Thymus (tissue), 11 donors: ENCODE data around the gene TMEM181. TPM values are rescaled to one million over a fixed set of nuclear protein-coding genes. Genes with fewer than 3 reads are reported as not detected.
"Not testable (repeated sequence)": the region's sequence is repeated elsewhere in the genome, so short reads cannot be mapped to it uniquely, and the experiment has no call there.

Experiments used
- DNase-seq, 9 donors: peaks; one replicate each; pipeline ENCODE4 v3.0.0-alpha.2; 2013; ENCODE audit warnings: low spot score in 9 of 9, low read depth in 6 of 9, missing footprints in 1 of 9
- H3K27ac ChIP-seq, 2 donors: one replicate each; pipeline ENCODE4 v1.5.1; 2013; ENCODE audit warnings: control low read depth in 1 of 2, low read depth in 1 of 2, low read length in 1 of 2, mild to moderate bottlenecking in 1 of 2, moderate library complexity in 1 of 2
- H3K27me3 ChIP-seq, 2 donors: one replicate each; pipeline ENCODE4 v1.5.1; 2013; ENCODE audit warnings: low read length in 1 of 2; ENCODE audit not compliant: control insufficient read depth in 2 of 2, insufficient read depth in 1 of 2
- H3K36me3 ChIP-seq, 2 donors: one replicate each; pipeline ENCODE4 v1.5.1; 2013; ENCODE audit warnings: low read length in 1 of 2, mild to moderate bottlenecking in 1 of 2, moderate library complexity in 1 of 2; ENCODE audit not compliant: control insufficient read depth in 2 of 2, insufficient read depth in 2 of 2
- H3K4me1 ChIP-seq, 2 donors: one replicate each; pipeline ENCODE4 v1.5.1; 2013; ENCODE audit warnings: low read length in 2 of 2; ENCODE audit not compliant: control insufficient read depth in 2 of 2, insufficient read depth in 2 of 2
- H3K4me3 ChIP-seq, 2 donors: one replicate each; pipeline ENCODE4 v1.5.1; 2013; ENCODE audit warnings: low read length in 2 of 2, control low read depth in 1 of 2, mild to moderate bottlenecking in 1 of 2
- H3K9me3 ChIP-seq, 2 donors: one replicate each; pipeline ENCODE4 v1.5.1; 2013; ENCODE audit warnings: low read length in 1 of 2, mild to moderate bottlenecking in 1 of 2; ENCODE audit not compliant: control insufficient read depth in 2 of 2, insufficient read depth in 1 of 2
- whole genome bisulfite sequencing: extraction: QIAGEN DNeasy Blood & Tissue Kit; methylation state at CpG from one replicate; pipeline ENCODE4 v1.1.7; 2013; 5-methylcytosine and 5-hydroxymethylcytosine counted together
- polyA plus RNA-seq: library from polyadenylated mRNA; stranded (reverse); fragments of 200-250 nt; gene quantifications from one replicate; pipeline ENCODE4 v1.2.3, GENCODE V29; 2013
- total RNA-seq: library from RNA; stranded (reverse); fragments of 120-200 nt; gene quantifications from one replicate; pipeline ENCODE4 v1.2.4, GENCODE V29; 2013
- donor health status: healthy.

The TMEM181 gene
- total and polyA plus RNA-seq, 2 donors = 8.6 to 21.0 TPM

- peak in 8 of 9 donors; percentile 65 to 91 (median 80) for DNase-seq
- Histone ChIP-seq H3K4me1 (peaks cover 21 to 37% of the 10 kb centered on the region in 2 donors), H3K27ac (peak within 1 kb of the TSS; percentile 77 to 86), H3K36me3 (peaks cover 13 to 17% of the 10 kb centered on the region in 2 donors), H3K27me3 (peaks cover 0 to 3% of the 10 kb centered on the region in 2 donors), H3K9me3 (no peaks in the 10 kb centered on the region), H3K4me3 (peak within 1 kb of the TSS; percentile 82 to 90)
- under 1% methylated on average over 81 of the region's 81 CpGs for WGBS
Measured at GRCh38 chr6:158644231-158645063, 84.6 kb downstream of the TMEM181 start, which contains the start of gene DYNLT1. Gene DYNLT1 (minus strand): TSS chr6:158644743. CDS start chr6:158644708, 35 bp downstream.

- WGBS = 39% methylated on average over 21 of the region's 21 CpGs
- peaks cover 26 to 42% of the 10 kb centered on the region in 2 donors for H3K4me1 ChIP-seq
- peak overlapping the region; percentile 82 to 90 for H3K4me3 ChIP-seq
- DNase-seq = no peak
- peaks cover 0 to 3% of the 10 kb centered on the region in 2 donors for H3K27me3 ChIP-seq
- H3K27ac ChIP-seq = peak overlapping the region in 1 of 2 donors; percentile 71
- H3K36me3 ChIP-seq = peaks cover 7 to 8% of the 10 kb centered on the region in 2 donors
- no peaks in the 10 kb centered on the region for H3K9me3 ChIP-seq
Measured at GRCh38 chr6:158645064-158646022, 85.5 kb downstream of the TMEM181 start.

- WGBS = 90% methylated on average over 10 of the region's 10 CpGs
- Histone ChIP-seq H3K9me3 (no peaks in the 10 kb centered on the region), H3K4me3 (no peak overlapping the region), H3K4me1 (peaks cover 26 to 44% of the 10 kb centered on the region in 2 donors), H3K36me3 (peaks cover 4% of the 10 kb centered on the region in 2 donors), H3K27me3 (peaks cover 0 to 3% of the 10 kb centered on the region in 2 donors), H3K27ac (no peak overlapping the region)
- DNase-seq = no peak
Measured at GRCh38 chr6:158646023-158646910, 86.4 kb downstream of the TMEM181 start.

GRCh38 chr6:158647501-158647900 is 87.6 kb downstream of the TMEM181 start:
- DNase-seq = no peak
- no peak overlapping the region for H3K27ac ChIP-seq
- no peaks in the 10 kb centered on the region for H3K36me3 ChIP-seq
- 93% methylated on average over 4 of the region's 4 CpGs for WGBS
- no peaks in the 10 kb centered on the region for H3K9me3 ChIP-seq
- H3K4me3 ChIP-seq = no peak overlapping the region
- H3K4me1 ChIP-seq = peaks cover 20 to 39% of the 10 kb centered on the region in 2 donors
- peaks cover 0 to 3% of the 10 kb centered on the region in 2 donors for H3K27me3 ChIP-seq

- 94% methylated on average over 5 of the region's 5 CpGs for WGBS
- Histone ChIP-seq H3K4me1 (peaks cover 22 to 39% of the 10 kb centered on the region in 2 donors), H3K9me3 (no peaks in the 10 kb centered on the region), H3K27me3 (peaks cover 0 to 3% of the 10 kb centered on the region in 2 donors), H3K27ac (peak overlapping the region in 1 of 2 donors; percentile 53), H3K4me3 (no peak overlapping the region), H3K36me3 (no peaks in the 10 kb centered on the region)
- DNase-seq = no peak
Measured at GRCh38 chr6:158648682-158649131, 88.8 kb downstream of the TMEM181 start.

- Histone ChIP-seq H3K4me1 (peaks cover 29 to 45% of the 10 kb centered on the region in 2 donors), H3K9me3 (no peaks in the 10 kb centered on the region), H3K27ac (peak within 1 kb of the TSS; percentile 35 to 85), H3K4me3 (peak within 1 kb of the TSS in 1 of 2 donors; percentile 30), H3K27me3 (peaks cover 0 to 3% of the 10 kb centered on the region in 2 donors), H3K36me3 (peaks cover 0 to under 1% of the 10 kb centered on the region in 2 donors)
- 43% methylated on average over 15 of the region's 15 CpGs for WGBS
- DNase-seq = peak in 3 of 9 donors; percentile 47 to 81 (median 59)
Measured at GRCh38 chr6:158649289-158650143, 89.6 kb downstream of the TMEM181 start, which contains the start of gene SYTL3. Gene SYTL3 (plus strand): TSS chr6:158650054. CDS start chr6:158663269, 13,215 bp downstream.

GRCh38 chr6:158651981-158652737 is 92.3 kb downstream of the TMEM181 start:
- peaks cover 28 to 54% of the 10 kb centered on the region in 2 donors for H3K4me1 ChIP-seq
- H3K27ac ChIP-seq, H3K27me3 ChIP-seq, H3K4me3 ChIP-seq, H3K36me3 ChIP-seq, H3K9me3 ChIP-seq, DNase-seq: not testable (repeated sequence)
- 92% methylated on average over 17 of the region's 17 CpGs for WGBS
